LNCAP (cell line): ENCODE data around the gene CDK1.

Source experiments
- CTCF ChIP-seq: fragments of 450-650 bp; IDR thresholded peaks from 2 replicates; pipeline ENCODE4 v1.5.1; 2017; ENCODE audit warnings: mild to moderate bottlenecking

The CDK1 gene

GRCh38 chr10:60734226-60734625, 44.1 kb upstream of the CDK1 start:
- no peak for TF ChIP-seq CTCF

DNA sequence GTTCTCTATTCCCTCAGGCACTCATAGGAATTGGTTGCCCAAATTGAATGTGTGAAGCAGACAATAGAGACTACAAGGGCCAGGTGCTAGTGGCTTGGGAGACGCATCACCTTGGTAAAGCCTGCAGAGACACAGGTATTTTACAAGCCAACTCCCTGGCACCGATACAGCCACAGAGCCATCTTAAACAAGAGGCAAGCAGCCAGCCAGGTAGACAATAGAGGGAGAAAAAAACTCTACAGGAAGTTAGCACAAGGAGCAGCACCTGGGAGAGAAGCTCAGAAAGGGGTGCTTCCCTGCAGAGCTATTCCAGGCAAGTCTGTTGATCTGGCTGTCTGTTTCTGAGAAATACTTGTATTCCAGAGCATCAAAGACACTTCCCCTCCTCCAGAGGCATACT, 43.0 kb upstream of the CDK1 start:
- no peak for TF ChIP-seq CTCF

DNA sequence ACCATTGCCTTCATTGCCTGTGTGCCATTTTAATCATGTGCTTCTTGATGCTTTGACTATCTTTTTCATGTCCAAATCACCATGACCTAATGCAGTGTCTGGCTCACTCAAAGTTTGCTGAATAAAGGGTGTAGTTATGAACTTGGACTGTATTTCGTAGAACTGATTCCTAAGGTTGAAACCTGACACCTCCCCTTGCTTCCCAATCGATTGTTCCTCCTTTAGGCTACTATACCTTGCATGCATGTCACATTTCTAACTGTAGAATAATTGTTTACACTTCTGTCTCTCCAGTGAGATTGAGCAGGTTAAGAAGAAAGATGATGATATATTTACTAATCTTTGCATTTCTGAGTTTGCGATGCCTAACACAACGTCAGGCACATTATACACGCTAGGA, 41.0 kb upstream of the CDK1 start:
- no peak for TF ChIP-seq CTCF

DNA sequence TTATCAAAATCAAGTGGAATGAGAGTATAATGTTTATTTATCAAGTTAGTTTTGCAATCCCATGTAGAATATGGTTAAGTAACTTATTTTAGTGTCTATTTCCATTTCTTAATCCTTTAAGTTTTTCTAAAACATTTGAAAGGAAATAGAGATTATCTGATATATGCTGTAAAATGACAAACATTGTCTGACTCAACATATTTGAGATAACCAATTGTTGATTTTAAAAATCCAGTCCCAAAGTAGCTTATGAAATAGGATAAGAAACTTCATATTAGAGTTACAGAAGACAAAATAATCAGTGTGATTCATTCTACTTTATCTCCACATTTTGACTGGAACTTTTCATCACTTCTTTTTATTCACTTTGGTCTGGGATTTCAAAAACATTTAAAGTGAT, 38.7 kb upstream of the CDK1 start:
- TF ChIP-seq CTCF: no peak

- TF ChIP-seq CTCF: no peak
Observed at GRCh38 chr10:60742512-60742911, 35.8 kb upstream of the CDK1 start.

GRCh38 chr10:60747817-60748469, 30.3 kb upstream of the CDK1 start:
- no peak for TF ChIP-seq CTCF

- no peak for TF ChIP-seq CTCF
Observed at GRCh38 chr10:60753152-60753551, 25.1 kb upstream of the CDK1 start.

- no peak for TF ChIP-seq CTCF
Observed at GRCh38 chr10:60753817-60754216, 24.5 kb upstream of the CDK1 start.
